GM12878 (cell line): ENCODE results near the gene ZBED3. TPM values are rescaled to one million over a fixed set of nuclear protein-coding genes. Genes with fewer than 3 reads are reported as not detected.

Experiments
- ATAC-seq: fragments of 200-7000 bp; cut with Tn5 transposase; 3 replicates; pipeline ENCODE4 v1.9.1; 2020; ENCODE audit warnings: mild to moderate bottlenecking, moderate library complexity
- BruUV-seq: library from RNA; stranded (reverse); fragments of 400-500 nt; replicated peaks from 2 replicates; lab custom pipeline; 2021; lab: Mats Ljungman, UMichigan
- CTCF ChIA-PET: fragments of 300-600 bp; sonication (Branson Sonifier 250); formaldehyde crosslinking; extraction: SDS; loops from one replicate; lab custom pipeline; 2021; ENCODE audit warnings: inconsistent platforms; lab: Yijun Ruan, JAX
- POLR2A ChIA-PET: fragments of 350-600 bp; formaldehyde crosslinking; extraction: SDS; loops from one replicate; lab custom pipeline; 2021; ENCODE audit warnings: inconsistent platforms; lab: Charles Lee
- RAD21 ChIA-PET: fragments of 300-600 bp; sonication (Branson Sonifier 250); formaldehyde crosslinking; loops from one replicate; lab custom pipeline; 2023; ENCODE audit warnings: antibody characterized with exemption; ENCODE audit not compliant: unreplicated experiment; lab: Charles Lee
- SMC1A ChIA-PET: fragments of 300-600 bp; sonication (Branson Sonifier 250); formaldehyde crosslinking; loops from one replicate; lab custom pipeline; 2023; ENCODE audit not compliant: unreplicated experiment, uncharacterized antibody; lab: Charles Lee
- DNase-seq: peaks from one replicate; pipeline ENCODE4 v3.0.0-alpha.2; 2011; ENCODE audit warnings: low read depth, low spot score
- FAIRE-seq: peaks from 3 replicates; lab custom pipeline; 2011; peaks lifted over from hg19 to GRCh38; lab: Jason Lieb, UNC
- H2AFZ ChIP-seq: 2 replicates; pipeline ENCODE4 v1.6.0; 2011; ENCODE audit warnings: low read depth, low read length, control low read depth; ENCODE audit not compliant: control insufficient read depth
- H3K27ac ChIP-seq: 2 replicates; pipeline ENCODE4 v1.5.1; 2011; ENCODE audit warnings: control low read depth; ENCODE audit not compliant: control insufficient read depth, insufficient read depth
- H3K27me3 ChIP-seq, 2 experiments: replicated peaks in 1 of 2; 2 replicates each; pipeline versions ENCODE4 v1.6.0 to v1.6.1; 2011; ENCODE audit warnings: low read length in 1 of 2; ENCODE audit not compliant: control insufficient read depth in 2 of 2, insufficient read depth in 2 of 2
- H3K36me3 ChIP-seq, 2 experiments: 2 replicates each; pipeline ENCODE4 v1.5.1; 2011; ENCODE audit warnings: low read length in 1 of 2; ENCODE audit not compliant: control insufficient read depth in 2 of 2, insufficient read depth in 2 of 2
- H3K4me1 ChIP-seq: 2 replicates; pipeline ENCODE4 v1.6.1; 2011; ENCODE audit warnings: mild to moderate bottlenecking, low read length, moderate library complexity, mixed read lengths; ENCODE audit not compliant: control insufficient read depth, insufficient read depth
- H3K4me2 ChIP-seq: 2 replicates; pipeline ENCODE4 v1.6.0; 2011; ENCODE audit warnings: control low read depth; ENCODE audit not compliant: control insufficient read depth, insufficient read depth
- H3K4me3 ChIP-seq: fragments of 200-600 bp; sonication (generic); 2 replicates; pipeline ENCODE4 v1.5.1; 2016
- H3K79me2 ChIP-seq: 2 replicates; pipeline ENCODE4 v1.6.0; 2011; ENCODE audit warnings: low read length; ENCODE audit not compliant: control insufficient read depth, insufficient read depth
- H3K9ac ChIP-seq: 2 replicates; pipeline ENCODE4 v1.8.0; 2011; ENCODE audit warnings: low read length, control low read depth, mixed read lengths; ENCODE audit not compliant: control insufficient read depth, insufficient read depth
- H3K9me3 ChIP-seq: replicated peaks from 3 replicates; pipeline ENCODE4 v1.5.1; 2011; ENCODE audit warnings: mild to moderate bottlenecking, low read length; ENCODE audit not compliant: control insufficient read depth, insufficient read depth
- H4K20me1 ChIP-seq: 2 replicates; pipeline ENCODE4 v1.6.0; 2011; ENCODE audit not compliant: control insufficient read depth, insufficient read depth
- ATF3 ChIP-seq: IDR thresholded peaks from 2 replicates; pipeline ENCODE4 v1.6.1; 2011; ENCODE audit warnings: low read depth, mild to moderate bottlenecking, low read length, moderate library complexity, borderline replicate concordance; ENCODE audit errors: extremely low read depth
- BCLAF1 ChIP-seq: fragments of 450-650 bp; IDR thresholded peaks from 2 replicates; pipeline ENCODE4 v1.6.1; 2017; ENCODE audit warnings: antibody characterized with exemption, mild to moderate bottlenecking, moderate library complexity
- CHD1 ChIP-seq: IDR thresholded peaks from 2 replicates; pipeline ENCODE4 v1.6.1; 2012; ENCODE audit warnings: low read depth, low read length, improper control_type of control experiment
- EGR1 ChIP-seq, 2 experiments: IDR thresholded peaks; 1 replicate in 1 of 2; 2 replicates in 1 of 2; pipeline ENCODE4 v1.6.1; 2011 to 2012; ENCODE audit warnings: low read depth in 2 of 2, low read length in 2 of 2, borderline replicate concordance in 1 of 2, mild to moderate bottlenecking in 1 of 2, moderate library complexity in 1 of 2
- EZH2 ChIP-seq: IDR thresholded peaks from 2 replicates; pipeline ENCODE4 v1.6.1; 2012; ENCODE audit warnings: low read depth, mild to moderate bottlenecking, control low read depth, inconsistent platforms, low read length, borderline replicate concordance; ENCODE audit not compliant: control insufficient read depth
- HDAC6 ChIP-seq: fragments of 200-600 bp; sonication (generic); IDR thresholded peaks from one replicate; pipeline ENCODE4 v1.8.0; 2017; ENCODE audit warnings: antibody characterized with exemption; ENCODE audit not compliant: unreplicated experiment
- LARP7 ChIP-seq: fragments of 450-650 bp; IDR thresholded peaks from 2 replicates; pipeline ENCODE4 v1.6.1; 2017; ENCODE audit warnings: mild to moderate bottlenecking
- MEF2B ChIP-seq: fragments of 450-650 bp; IDR thresholded peaks from 2 replicates; pipeline ENCODE4 v1.6.1; 2018; ENCODE audit warnings: mild to moderate bottlenecking, moderate library complexity; ENCODE audit not compliant: partially characterized antibody, poor library complexity, severe bottlenecking
- PBX3 ChIP-seq: IDR thresholded peaks from 2 replicates; pipeline ENCODE4 v1.6.1; 2011; ENCODE audit warnings: mild to moderate bottlenecking, low read depth, low read length, moderate library complexity; ENCODE audit not compliant: insufficient replicate concordance
- SIX5 ChIP-seq: IDR thresholded peaks from 2 replicates; pipeline ENCODE4 v1.6.1; 2011; ENCODE audit warnings: mild to moderate bottlenecking, low read depth, low read length, moderate library complexity; ENCODE audit not compliant: severe bottlenecking
- STAT1 ChIP-seq: fragments of 450-650 bp; conservative IDR thresholded peaks from 2 replicates; pipeline ENCODE4 v1.6.1; 2014; ENCODE audit warnings: antibody characterized with exemption, mild to moderate bottlenecking
- TCF12 ChIP-seq: IDR thresholded peaks from 2 replicates; pipeline ENCODE4 v1.6.1; 2011; ENCODE audit warnings: low read depth, mild to moderate bottlenecking, low read length
- ZBTB4 ChIP-seq: fragments of 450-650 bp; formaldehyde crosslinking; IDR thresholded peaks from 2 replicates; pipeline ENCODE4 v1.4.0; 2022; ENCODE audit warnings: mild to moderate bottlenecking, moderate library complexity
- WGBS: methylation state at CpG from one replicate; pipeline ENCODE4 v1.1.6; 2016; ENCODE audit warnings: low lambda C conversion rate; ENCODE audit not compliant: insufficient replicate concordance, insufficient coverage; ENCODE audit errors: missing lambda C conversion rate; 5-methylcytosine and 5-hydroxymethylcytosine counted together
- in situ Hi-C: fragments of 300-500 bp; cut with MboI; formaldehyde crosslinking; loops from 9 replicates; pipeline ENCODE4 v1.14.3; 2018; ENCODE audit warnings: mixed read lengths
- intact Hi-C: fragments of 100-400 bp; cut with micrococcal nuclease; formaldehyde crosslinking; loops from one replicate; pipeline ENCODE4 v1.14.2; 2022; ENCODE audit not compliant: unreplicated experiment
- polyA plus RNA-seq, 11 experiments: library from polyadenylated mRNA; depleted of rRNA in 4 of 11; unstranded in 6 of 11; stranded (reverse) in 5 of 11; fragments of >200 nt; fragmentation: Nextera tagmentation in 4 of 11; fragmentation: Illumina TruSeq in 1 of 11; extraction: Ambion mirVana in 4 of 11; extraction: Trizol in 1 of 11; gene quantifications; 1 replicate in 1 of 11; 2 replicates in 10 of 11; pipeline versions ENCODE4 v1.2.1 to v1.2.3, GENCODE V29; 2011 to 2016; ENCODE audit warnings: inconsistent platforms in 2 of 11, missing spikeins in 2 of 11, low read depth in 1 of 11
- total RNA-seq, 4 experiments: library from RNA; depleted of rRNA in 3 of 4; stranded (reverse); fragments of >200 nt in 3 of 4; fragmentation: Illumina TruSeq in 1 of 4; extraction: Trizol in 1 of 4; gene quantifications; 2 replicates each; pipeline versions ENCODE4 v1.2.1 to v1.2.3, GENCODE V29; 2013 to 2021

ZBED3 gene
- total and polyA plus RNA-seq, 10 of the 15 experiments (the other 5 are each of a cell fraction or from before 2014, with no cell fraction given): 1.0 to 16.9 (median 2.5) TPM

GRCh38 chr5:77035950-77036349 is 51.1 kb downstream of the ZBED3 start:
- 100% methylated on average over 1 of the region's 1 CpG for WGBS
- no peaks in the 10 kb centered on the region for H4K20me1 ChIP-seq
- BruUV-seq: no TSS peak

More at GRCh38 chr5:77035950-77036349, 51.1 kb downstream of the ZBED3 start:
- DNase-seq: no peak
- FAIRE-seq: no peak
- peaks cover 0 to 4% of the 10 kb centered on the region in 2 experiments; a peak in 2 of 4 replicates for H3K36me3 ChIP-seq
- POLR2A ChIA-PET: no interaction called here
- TF ChIP-seq CHD1 (no peak), BCLAF1 (no peak), MEF2B (no peak), EZH2 (no peak), ZBTB4 (CRISPR knock-in tag) (no peak), LARP7 (no peak), ATF3 (no peak), TCF12 (no peak), HDAC6 (no peak), EGR1 (IDR thresholded peaks at IDR 0.05; ENCODE audit: borderline replicate concordance in 1 of 2, low read depth in 2 of 2, low read length in 2 of 2) (no peak), PBX3 (no peak), SIX5 (no peak), STAT1 (no peak)
- TF ChIP-seq, all 136 proteins: peak for 0
- no peak overlapping the region for H3K9ac ChIP-seq
- no peaks in the 10 kb centered on the region for H3K9me3 ChIP-seq
- H3K4me1 ChIP-seq: no peaks in the 10 kb centered on the region
- in situ Hi-C loops (no loop called here), intact Hi-C loops (no loop called here)
- no peaks in the 10 kb centered on the region for H3K27me3 ChIP-seq
- H3K27ac ChIP-seq: no peak overlapping the region
- H3K79me2 ChIP-seq: peaks cover 13% of the 10 kb centered on the region
- CTCF ChIA-PET: no interaction called here
- no peak overlapping the region for H3K4me2 ChIP-seq
- no peak overlapping the region for H3K4me3 ChIP-seq
- RAD21 ChIA-PET: no interaction called here
- ATAC-seq: no peak
- SMC1A ChIA-PET: no interaction called here
- no peak overlapping the region for H2AFZ ChIP-seq
